ENCODE measurements around the gene SDHAF1.
A peak's percentile ranks its signal among the peaks of the same experiment; 100 is the strongest.
"Not testable (repeated sequence)": the region's sequence is repeated elsewhere in the genome, so short reads cannot be mapped to it uniquely, and the experiment has no call there.

Gene SDHAF1

DNA sequence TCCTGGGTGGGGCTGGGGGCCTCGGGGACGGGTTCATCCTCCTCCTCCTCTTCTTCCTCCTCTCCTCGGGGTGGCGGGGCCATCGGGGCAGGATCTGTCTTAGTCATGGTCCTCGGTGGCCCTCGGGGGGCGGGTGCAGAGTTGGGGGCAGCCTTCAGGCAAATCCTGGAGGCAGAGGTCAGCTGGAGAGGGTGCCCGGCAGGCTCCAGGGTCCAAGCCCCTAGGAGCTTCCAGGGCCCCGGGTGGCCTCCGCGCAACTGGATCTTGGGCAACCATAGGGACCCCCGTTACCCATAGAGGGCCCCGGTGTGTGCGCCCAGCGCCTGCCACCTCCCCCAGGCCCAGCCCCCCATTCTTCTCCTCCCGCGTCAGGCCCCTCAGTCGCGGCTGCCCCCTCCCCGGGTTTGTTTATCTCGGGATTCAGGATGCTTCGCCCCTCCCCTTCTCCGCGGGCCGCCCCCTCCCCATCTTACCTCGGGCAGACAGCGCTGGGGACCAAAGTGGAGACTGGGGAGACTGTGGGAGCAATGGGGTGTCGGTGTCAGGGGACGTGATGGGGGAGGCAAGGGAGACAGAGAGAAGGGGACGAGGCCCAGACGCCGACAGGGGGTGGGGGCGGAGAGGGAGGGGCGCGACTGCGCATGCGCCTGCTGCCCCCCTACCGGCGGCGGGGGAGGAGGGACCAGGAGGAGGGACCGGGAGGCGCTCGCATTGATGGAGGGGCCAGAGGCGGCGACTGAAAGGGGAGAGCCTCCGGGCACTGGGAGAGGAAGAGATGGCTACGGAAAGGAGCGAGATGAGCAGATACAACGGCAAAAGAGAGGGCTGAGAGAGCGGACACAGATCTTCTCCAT, 37.5 kb downstream of the SDHAF1 start, which contains the start of gene CLIP3:
Gene CLIP3, minus strand, starts transcription at position 623 of the 854 bp plus-strand sequence. Its CDS starts 516 bp downstream, at position 107.
- no peaks in the 10 kb centered on the region for H3K79me2 ChIP-seq (ENCODE audit: control insufficient read depth, insufficient read depth, low read length)
- H3K27me3 ChIP-seq (ENCODE audit: insufficient read depth, low read length, poor library complexity) = no peaks in the 10 kb centered on the region
- H4K5ac ChIP-seq (ENCODE audit: low read length) = no peak within 1 kb of the TSS
- H3K23ac ChIP-seq (ENCODE audit: low read length) = no peak within 1 kb of the TSS
- no peak within 1 kb of the TSS for H3K18ac ChIP-seq (ENCODE audit: low read length)
- DNase-seq = peak; percentile 77
- H2AK5ac ChIP-seq (ENCODE audit: low read length) = no peak within 1 kb of the TSS
- no peak within 1 kb of the TSS for H3K27ac ChIP-seq (ENCODE audit: low read depth, low read length)
- no peak within 1 kb of the TSS for H2BK120ac ChIP-seq (ENCODE audit: low read depth, low read length)
- H3K4me1 ChIP-seq (ENCODE audit: control insufficient read depth, low read depth, low read length) = no peaks in the 10 kb centered on the region
- no CpG with 5 or more reads among the region's 51 CpGs for WGBS (ENCODE audit: extremely low coverage, insufficient coverage, low lambda C conversion rate)
- H2BK15ac ChIP-seq (replicated peaks; ENCODE audit: low read depth) = no peak within 1 kb of the TSS
- no peak within 1 kb of the TSS for H2BK5ac ChIP-seq (ENCODE audit: low read length)
- peak within 1 kb of the TSS; percentile 72 for H3K4me3 ChIP-seq (ENCODE audit: low read length)
- peak within 1 kb of the TSS; percentile 57 for H4K8ac ChIP-seq (ENCODE audit: low read depth, low read length)
- no peak within 1 kb of the TSS for H3K4ac ChIP-seq (ENCODE audit: low read depth, low read length)
- no peaks in the 10 kb centered on the region for H3K79me1 ChIP-seq (ENCODE audit: low read length)
- peak within 1 kb of the TSS; percentile 80 for H3K4me2 ChIP-seq (ENCODE audit: low read length)
- H3K9ac ChIP-seq (ENCODE audit: low read length) = peak within 1 kb of the TSS; percentile 59
- H3K36me3 ChIP-seq (ENCODE audit: control insufficient read depth, insufficient read depth, low read length) = no peaks in the 10 kb centered on the region
- peak within 1 kb of the TSS; percentile 81 for H3K56ac ChIP-seq (ENCODE audit: low read length)

DNA sequence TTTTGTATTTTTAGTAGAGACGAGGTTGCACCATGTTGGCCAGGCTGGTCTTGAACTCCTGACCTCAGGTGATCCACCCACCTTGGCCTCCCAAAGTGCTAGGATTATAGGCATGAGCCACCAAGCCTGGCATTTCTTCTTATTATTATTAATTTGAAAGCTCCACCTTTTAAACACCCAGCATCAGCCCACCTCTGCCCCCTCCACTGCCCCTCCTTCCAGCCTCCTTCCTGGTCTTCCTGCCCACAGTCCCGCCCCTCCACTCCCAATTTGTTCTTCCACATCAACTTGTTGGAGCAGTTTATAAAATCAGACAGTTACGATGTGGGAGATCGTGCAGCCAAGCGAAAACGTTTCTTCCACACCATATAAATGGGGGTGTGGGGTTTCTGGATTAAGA, 45.5 kb downstream of the SDHAF1 start:
- Histone ChIP-seq H3K4me3 (ENCODE audit: low read length) (no peak overlapping the region), H3K4me1 (ENCODE audit: control insufficient read depth, low read depth, low read length) (no peaks in the 10 kb centered on the region), H3K9ac (ENCODE audit: low read length) (no peak overlapping the region), H2BK15ac (replicated peaks; ENCODE audit: low read depth) (no peak overlapping the region), H3K4me2 (ENCODE audit: low read length) (no peak overlapping the region), H4K5ac (ENCODE audit: low read length) (no peak overlapping the region), H2BK120ac (ENCODE audit: low read depth, low read length) (no peak overlapping the region), H3K56ac (ENCODE audit: low read length) (no peak overlapping the region), H3K27me3 (ENCODE audit: insufficient read depth, low read length, poor library complexity) (no peaks in the 10 kb centered on the region), H2BK5ac (ENCODE audit: low read length) (no peak overlapping the region), H3K79me2 (ENCODE audit: control insufficient read depth, insufficient read depth, low read length) (no peaks in the 10 kb centered on the region), H2AK5ac (ENCODE audit: low read length) (no peak overlapping the region), H4K8ac (ENCODE audit: low read depth, low read length) (no peak overlapping the region), H3K18ac (ENCODE audit: low read length) (no peak overlapping the region), H3K27ac (ENCODE audit: low read depth, low read length) (no peak overlapping the region), H3K79me1 (ENCODE audit: low read length) (no peaks in the 10 kb centered on the region), H3K36me3 (ENCODE audit: control insufficient read depth, insufficient read depth, low read length) (no peaks in the 10 kb centered on the region), H3K4ac (ENCODE audit: low read depth, low read length) (no peak overlapping the region), H3K23ac (ENCODE audit: low read length) (no peak overlapping the region)
- WGBS (ENCODE audit: extremely low coverage, insufficient coverage, low lambda C conversion rate) = no CpG with 5 or more reads among the region's 6 CpGs
- no peak for DNase-seq

DNA sequence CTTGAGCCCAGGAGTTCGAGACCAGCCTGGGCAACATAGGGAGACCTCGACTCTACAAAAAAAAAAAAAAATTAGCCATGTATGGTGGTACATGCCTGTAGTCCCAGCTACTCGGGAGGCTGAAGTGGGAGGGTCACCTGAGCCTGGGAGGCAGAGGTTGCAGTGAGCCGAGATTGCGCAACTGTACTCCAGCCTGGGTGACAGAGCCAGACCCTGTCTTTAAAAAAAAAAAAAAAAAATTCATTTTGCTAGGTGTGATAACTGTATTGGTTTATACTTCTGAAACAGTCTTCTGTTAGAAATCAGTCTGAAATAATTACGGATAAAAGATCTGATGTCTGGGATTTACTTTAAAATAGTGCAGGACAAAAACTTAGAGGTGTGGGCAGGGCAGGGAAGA, 46.1 kb downstream of the SDHAF1 start:
- H3K79me2 ChIP-seq (ENCODE audit: control insufficient read depth, insufficient read depth, low read length); H3K23ac ChIP-seq (ENCODE audit: low read length); H3K4me1 ChIP-seq (ENCODE audit: control insufficient read depth, low read depth, low read length); H3K4me2 ChIP-seq (ENCODE audit: low read length); H3K56ac ChIP-seq (ENCODE audit: low read length); DNase-seq; H3K36me3 ChIP-seq (ENCODE audit: control insufficient read depth, insufficient read depth, low read length); H3K4me3 ChIP-seq (ENCODE audit: low read length); H2AK5ac ChIP-seq (ENCODE audit: low read length); H4K8ac ChIP-seq (ENCODE audit: low read depth, low read length); H2BK5ac ChIP-seq (ENCODE audit: low read length); H3K4ac ChIP-seq (ENCODE audit: low read depth, low read length); H3K9ac ChIP-seq (ENCODE audit: low read length); H3K18ac ChIP-seq (ENCODE audit: low read length); H3K79me1 ChIP-seq (ENCODE audit: low read length); H3K27me3 ChIP-seq (ENCODE audit: insufficient read depth, low read length, poor library complexity); H2BK120ac ChIP-seq (ENCODE audit: low read depth, low read length); H3K27ac ChIP-seq (ENCODE audit: low read depth, low read length); H2BK15ac ChIP-seq (replicated peaks; ENCODE audit: low read depth); H4K5ac ChIP-seq (ENCODE audit: low read length): not testable (repeated sequence)
- WGBS (ENCODE audit: extremely low coverage, insufficient coverage, low lambda C conversion rate) = no CpG with 5 or more reads among the region's 6 CpGs

DNA sequence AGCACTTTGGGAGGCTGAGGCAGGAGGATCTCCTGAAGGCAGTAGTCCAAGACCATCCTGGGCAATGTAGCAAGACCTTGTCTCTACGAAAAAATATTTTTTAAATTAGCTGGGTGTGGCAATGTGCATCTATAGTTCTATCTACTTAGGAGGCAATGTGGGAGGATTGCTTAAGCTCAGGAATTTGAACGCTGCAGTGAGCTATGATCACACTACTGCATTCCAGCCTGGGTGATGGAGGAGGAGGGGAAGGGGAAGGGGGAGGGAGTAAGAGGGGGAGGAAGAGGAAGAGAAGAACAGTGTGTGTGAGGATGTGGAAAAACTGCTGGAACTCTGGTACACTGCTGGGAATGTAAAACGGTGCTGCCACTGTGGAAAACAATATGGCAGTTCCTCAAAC, 46.8 kb downstream of the SDHAF1 start:
- Histone ChIP-seq H3K18ac (ENCODE audit: low read length) (no peak overlapping the region), H4K8ac (ENCODE audit: low read depth, low read length) (no peak overlapping the region), H3K4me2 (ENCODE audit: low read length) (no peak overlapping the region), H3K9ac (ENCODE audit: low read length) (no peak overlapping the region), H2AK5ac (ENCODE audit: low read length) (no peak overlapping the region), H3K4me1 (ENCODE audit: control insufficient read depth, low read depth, low read length) (no peaks in the 10 kb centered on the region), H3K23ac (ENCODE audit: low read length) (no peak overlapping the region), H3K4ac (ENCODE audit: low read depth, low read length) (no peak overlapping the region), H2BK15ac (replicated peaks; ENCODE audit: low read depth) (no peak overlapping the region), H2BK5ac (ENCODE audit: low read length) (no peak overlapping the region), H3K36me3 (ENCODE audit: control insufficient read depth, insufficient read depth, low read length) (no peaks in the 10 kb centered on the region), H3K27me3 (ENCODE audit: insufficient read depth, low read length, poor library complexity) (no peaks in the 10 kb centered on the region), H3K56ac (ENCODE audit: low read length) (no peak overlapping the region), H4K5ac (ENCODE audit: low read length) (no peak overlapping the region), H3K4me3 (ENCODE audit: low read length) (no peak overlapping the region), H3K27ac (ENCODE audit: low read depth, low read length) (no peak overlapping the region), H2BK120ac (ENCODE audit: low read depth, low read length) (no peak overlapping the region), H3K79me2 (ENCODE audit: control insufficient read depth, insufficient read depth, low read length) (no peaks in the 10 kb centered on the region), H3K79me1 (ENCODE audit: low read length) (no peaks in the 10 kb centered on the region)
- DNase-seq = peak; percentile 61
- no CpG with 5 or more reads among the region's 3 CpGs for WGBS (ENCODE audit: extremely low coverage, insufficient coverage, low lambda C conversion rate)

DNA sequence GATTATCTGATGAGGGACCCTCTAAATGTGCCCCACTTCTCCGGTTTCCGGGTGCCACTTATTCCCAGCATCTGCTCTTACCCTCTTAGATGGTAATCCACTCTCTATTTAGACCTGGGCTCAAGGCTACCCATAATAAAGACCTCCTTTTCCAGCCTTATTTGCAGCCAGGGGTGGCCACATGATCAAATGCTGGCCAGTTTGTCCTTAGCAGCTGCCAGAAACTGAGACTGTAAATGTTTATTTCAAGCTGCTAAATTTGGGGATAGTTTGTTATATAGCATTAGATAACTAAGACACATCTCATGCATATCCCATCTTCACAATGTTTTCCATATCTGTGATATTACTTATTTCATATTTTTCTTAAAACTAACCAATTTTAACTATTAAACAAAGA, 49.0 kb downstream of the SDHAF1 start:
- H3K27me3 ChIP-seq (ENCODE audit: insufficient read depth, low read length, poor library complexity) = no peaks in the 10 kb centered on the region
- H2BK120ac ChIP-seq (ENCODE audit: low read depth, low read length) = no peak overlapping the region
- no peak overlapping the region for H4K8ac ChIP-seq (ENCODE audit: low read depth, low read length)
- no peaks in the 10 kb centered on the region for H3K79me1 ChIP-seq (ENCODE audit: low read length)
- H3K9ac ChIP-seq (ENCODE audit: low read length) = no peak overlapping the region
- no peaks in the 10 kb centered on the region for H3K36me3 ChIP-seq (ENCODE audit: control insufficient read depth, insufficient read depth, low read length)
- no peaks in the 10 kb centered on the region for H3K79me2 ChIP-seq (ENCODE audit: control insufficient read depth, insufficient read depth, low read length)
- no peak overlapping the region for H2AK5ac ChIP-seq (ENCODE audit: low read length)
- WGBS (ENCODE audit: extremely low coverage, insufficient coverage, low lambda C conversion rate) = no CpG with 5 or more reads among the region's 2 CpGs
- H4K5ac ChIP-seq (ENCODE audit: low read length) = no peak overlapping the region
- H3K4me3 ChIP-seq (ENCODE audit: low read length) = no peak overlapping the region
- H3K23ac ChIP-seq (ENCODE audit: low read length) = no peak overlapping the region
- H3K18ac ChIP-seq (ENCODE audit: low read length) = no peak overlapping the region
- H3K56ac ChIP-seq (ENCODE audit: low read length) = no peak overlapping the region
- H3K4ac ChIP-seq (ENCODE audit: low read depth, low read length) = no peak overlapping the region
- no peak overlapping the region for H3K4me2 ChIP-seq (ENCODE audit: low read length)
- H2BK5ac ChIP-seq (ENCODE audit: low read length) = no peak overlapping the region
- H3K27ac ChIP-seq (ENCODE audit: low read depth, low read length) = no peak overlapping the region
- no peak for DNase-seq
- H3K4me1 ChIP-seq (ENCODE audit: control insufficient read depth, low read depth, low read length) = no peaks in the 10 kb centered on the region
- H2BK15ac ChIP-seq (replicated peaks; ENCODE audit: low read depth) = no peak overlapping the region

Measured in mesendoderm (in vitro differentiated cells).